ENCODE data around the gene CHRNG. TPM values are rescaled to one million over a fixed set of nuclear protein-coding genes. Genes with fewer than 3 reads are reported as not detected.
"Not testable (repeated sequence)": the region's sequence is repeated elsewhere in the genome, so short reads cannot be mapped to it uniquely, and the experiment has no call there.

The CHRNG gene
- polyA plus RNA-seq, 1 donor, result 1.5 TPM

DNA sequence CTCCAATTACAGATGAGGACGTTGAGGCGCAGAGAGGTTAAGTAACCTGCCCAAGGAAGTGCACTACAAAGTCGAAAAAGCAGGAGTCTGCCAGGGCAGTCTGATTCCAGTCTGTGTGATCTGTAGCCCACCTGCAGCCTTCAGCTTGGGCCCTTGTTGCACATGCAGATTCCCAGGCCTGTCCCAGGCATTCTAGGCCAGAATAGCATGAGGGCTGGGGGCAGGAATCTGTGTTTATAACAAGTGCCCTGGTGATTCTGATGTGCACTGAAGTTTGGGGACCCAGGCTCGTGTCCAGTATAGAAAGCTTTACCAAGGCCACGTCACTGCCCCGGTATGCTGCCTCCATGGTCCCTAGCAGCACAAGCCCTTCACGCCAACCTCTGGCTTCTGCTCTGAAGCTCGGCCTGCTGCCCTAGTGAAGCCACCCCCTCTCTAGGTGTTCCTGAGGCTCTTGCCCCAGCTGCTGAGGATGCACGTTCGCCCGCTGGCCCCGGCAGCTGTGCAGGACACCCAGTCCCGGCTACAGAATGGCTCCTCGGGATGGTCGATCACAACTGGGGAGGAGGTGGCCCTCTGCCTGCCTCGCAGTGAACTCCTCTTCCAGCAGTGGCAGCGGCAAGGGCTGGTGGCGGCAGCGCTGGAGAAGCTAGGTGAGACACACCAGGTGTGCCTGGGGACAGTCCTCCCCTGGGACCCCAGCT, 4.6 kb downstream of the CHRNG start:
- DNase-seq, result no peak

DNA sequence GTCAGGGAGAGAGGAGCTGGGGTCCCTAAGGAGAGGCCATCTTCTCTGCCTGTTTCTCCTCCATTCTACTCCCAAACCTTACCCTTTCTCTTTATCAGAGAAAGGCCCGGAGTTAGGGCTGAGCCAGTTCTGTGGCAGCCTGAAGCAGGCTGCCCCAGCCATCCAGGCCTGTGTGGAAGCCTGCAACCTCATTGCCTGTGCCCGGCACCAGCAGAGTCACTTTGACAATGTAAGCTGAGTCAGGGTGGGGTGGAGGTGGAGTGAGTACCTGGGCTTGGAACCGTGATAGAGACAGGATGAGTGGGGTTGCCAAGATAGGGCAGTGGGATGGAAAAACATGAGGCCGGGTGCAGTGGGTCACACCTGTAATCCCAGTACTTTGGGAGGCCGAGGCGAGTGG, 5.2 kb downstream of the CHRNG start:
- no peak for DNase-seq

DNA sequence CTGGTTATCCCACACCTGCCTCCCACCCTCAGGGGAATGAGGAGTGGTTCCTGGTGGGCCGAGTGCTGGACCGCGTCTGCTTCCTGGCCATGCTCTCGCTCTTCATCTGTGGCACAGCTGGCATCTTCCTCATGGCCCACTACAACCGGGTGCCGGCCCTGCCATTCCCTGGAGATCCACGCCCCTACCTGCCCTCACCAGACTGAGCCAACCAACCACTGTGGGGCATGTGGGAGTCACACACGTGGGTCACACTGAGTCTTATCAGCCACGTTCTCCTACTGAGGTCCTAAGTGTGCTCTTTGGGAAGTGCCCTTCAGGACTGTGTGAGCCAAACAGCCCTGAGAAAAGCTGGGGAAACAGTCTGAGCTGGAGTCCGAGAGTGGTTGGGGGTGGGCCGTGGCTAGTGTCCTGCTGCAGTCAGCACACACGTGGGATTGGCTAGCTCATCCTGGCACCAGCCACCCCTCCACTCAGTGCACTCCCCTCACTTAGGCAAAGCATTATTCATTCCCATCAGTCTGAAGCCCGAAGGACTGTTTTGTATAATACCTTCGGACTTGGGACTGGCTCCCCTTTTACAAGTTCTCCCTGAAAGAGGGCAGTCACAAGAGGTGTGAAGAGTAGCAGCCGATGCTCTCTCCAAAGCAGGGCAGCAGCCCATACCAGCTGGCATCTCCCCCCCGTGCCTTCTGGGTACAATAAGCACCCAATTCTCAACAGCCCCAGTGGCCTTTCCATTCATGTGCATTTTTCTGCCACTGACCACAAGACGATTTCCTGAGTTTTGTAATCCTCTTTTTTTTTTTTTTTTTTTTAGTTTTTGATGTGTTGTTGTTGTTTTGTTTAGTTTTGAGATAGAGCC, 6.3 kb downstream of the CHRNG start:
- DNase-seq, result no peak

GRCh38 chr2:232547991-232548390, 8.5 kb downstream of the CHRNG start:
- no peak for DNase-seq

- no peak for DNase-seq
Measured at GRCh38 chr2:232549655-232550353, 10.3 kb downstream of the CHRNG start.

DNA sequence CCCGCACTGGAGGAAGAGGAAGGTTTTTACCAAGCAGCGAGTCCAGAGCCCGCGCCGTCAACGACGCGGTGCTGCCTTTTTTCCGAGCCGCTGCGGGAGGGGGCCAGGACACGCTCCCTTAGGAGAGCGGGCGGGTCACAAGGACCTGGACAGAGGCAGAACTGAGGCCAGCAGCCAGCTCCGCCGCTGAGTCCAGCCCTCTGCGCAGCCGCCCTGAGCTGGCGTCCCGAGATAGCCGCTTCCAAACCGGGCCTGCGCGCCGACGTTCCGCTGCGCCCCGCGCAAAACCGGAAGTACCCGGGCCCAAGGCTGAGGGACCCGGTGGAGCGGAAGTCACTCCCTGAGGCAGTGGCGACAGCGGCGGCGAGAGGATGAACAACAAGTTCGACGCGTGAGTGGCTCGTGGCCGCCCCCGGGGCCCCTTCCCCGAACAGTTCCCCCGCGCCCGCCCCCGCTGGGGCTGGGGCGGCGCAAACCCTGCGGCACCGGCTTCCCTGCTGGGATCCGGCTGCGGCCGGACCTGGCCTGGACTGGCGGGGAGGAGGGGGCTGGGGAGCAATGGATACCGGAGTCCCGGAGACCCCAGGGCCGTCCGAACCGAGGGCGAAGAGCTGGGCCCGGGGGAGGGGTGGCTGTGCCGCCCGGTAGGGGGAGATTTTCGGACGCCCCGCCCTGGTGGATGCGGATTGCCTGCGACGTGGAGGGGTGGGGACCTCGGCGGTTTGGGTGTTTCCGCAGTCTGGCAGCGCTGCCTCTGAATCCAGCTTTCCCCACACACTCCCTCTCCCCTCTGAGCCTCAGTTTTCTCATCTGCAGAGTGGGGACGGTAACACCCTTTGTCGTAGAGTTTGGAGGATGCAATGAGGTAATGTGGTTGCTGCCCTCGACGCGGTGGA, 11.1 kb downstream of the CHRNG start, which contains the start of the genes EIF4E2 and TIGD1:
EIF4E2 (plus strand) TSS at position 336 of the 896 bp plus-strand sequence; CDS start at position 372, 36 bp downstream.
TIGD1 (minus strand) TSS at position 204 of the 896 bp plus-strand sequence. CDS start 675 bp downstream, outside the sequence.
- DNase-seq, result peak; percentile 94

DNA sequence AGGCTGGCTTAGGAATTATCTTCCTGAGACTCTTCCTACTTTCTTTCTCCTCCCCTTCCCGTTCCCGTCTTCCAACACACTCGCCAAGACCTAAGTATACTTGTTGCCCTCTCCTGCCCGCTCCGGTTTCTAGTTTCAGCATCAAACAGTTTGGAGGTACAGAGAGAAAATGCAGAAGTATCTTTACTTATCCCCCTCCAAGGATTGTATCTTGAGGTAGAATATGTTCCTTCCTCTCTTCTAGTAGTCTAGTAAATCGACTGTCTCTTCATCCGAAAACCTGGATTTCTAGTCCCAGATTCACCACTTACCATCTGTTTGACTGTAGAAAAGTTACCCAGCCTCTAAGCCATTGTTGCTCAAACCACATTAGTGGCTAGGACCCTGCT, 11.8 kb downstream of the CHRNG start:
- no peak for DNase-seq

- DNase-seq, result no peak
Measured at GRCh38 chr2:232551776-232552175, 12.3 kb downstream of the CHRNG start.

DNA sequence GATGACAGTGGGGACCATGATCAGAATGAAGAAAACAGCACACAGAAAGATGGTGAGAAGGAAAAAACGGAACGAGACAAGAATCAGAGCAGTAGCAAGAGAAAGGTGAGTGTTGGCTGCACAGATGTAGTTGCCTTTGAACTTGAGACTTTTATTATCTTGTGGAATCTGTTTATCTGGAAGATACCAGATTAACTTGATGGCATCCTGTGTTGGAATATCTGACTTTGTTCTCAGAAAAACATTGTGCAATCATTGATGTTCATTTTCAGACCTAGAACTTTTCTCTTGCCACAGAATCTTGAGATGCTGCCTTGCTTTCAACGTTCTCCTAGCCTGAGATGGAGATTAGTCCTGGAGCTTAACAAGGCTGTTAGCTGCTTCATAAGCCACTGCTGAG, 16.9 kb downstream of the CHRNG start:
- no peak for DNase-seq

GRCh38 chr2:232562515-232563151, 23.1 kb downstream of the CHRNG start:
- DNase-seq, result no peak

GRCh38 chr2:232563580-232563979, 24.1 kb downstream of the CHRNG start:
- no peak for DNase-seq

- no peak for DNase-seq
Measured at GRCh38 chr2:232567721-232568120, 28.2 kb downstream of the CHRNG start.

DNA sequence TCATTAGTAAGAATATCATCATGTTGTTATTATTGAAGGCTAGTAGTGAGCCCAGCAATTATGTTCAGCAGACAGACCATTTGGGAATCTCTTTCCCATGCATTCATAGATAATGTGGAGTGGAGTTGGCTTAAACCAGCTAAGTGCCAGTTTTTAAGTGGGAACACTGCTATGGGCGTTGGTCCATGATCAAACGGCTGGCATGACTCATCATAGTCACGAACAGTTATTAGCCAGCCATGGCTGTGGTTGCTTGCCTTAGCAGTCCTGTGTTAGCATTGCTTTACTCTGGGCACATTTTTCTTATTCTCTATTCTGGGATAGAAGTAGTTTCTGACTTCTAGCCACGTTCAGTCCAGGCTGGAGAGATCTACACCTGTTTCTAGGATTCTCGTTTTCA, 28.7 kb downstream of the CHRNG start:
- no peak for DNase-seq

DNA sequence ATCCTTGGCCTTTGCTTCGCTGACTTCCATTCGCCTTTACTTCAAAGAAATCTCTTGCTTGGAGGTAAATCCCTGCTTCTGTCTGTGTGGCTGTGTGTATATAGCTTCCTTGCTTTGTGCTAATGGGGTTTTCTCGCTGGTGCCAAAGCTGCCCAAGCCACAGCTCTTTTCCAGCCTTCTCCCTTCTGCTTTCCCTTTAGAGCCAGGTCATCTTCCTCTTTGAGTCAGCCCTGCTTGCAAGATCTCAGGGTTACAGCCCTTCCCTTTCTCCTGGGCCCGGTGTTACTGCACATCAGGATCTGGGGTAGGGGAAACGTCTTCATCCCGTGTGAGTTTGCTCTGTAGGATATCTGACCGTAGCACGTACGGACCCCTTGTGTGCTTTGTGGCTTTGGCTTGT, 30.0 kb downstream of the CHRNG start:
- DNase-seq, result no peak

- DNase-seq, result not testable (repeated sequence)
Measured at GRCh38 chr2:232570481-232570880, 31.0 kb downstream of the CHRNG start.

DNA sequence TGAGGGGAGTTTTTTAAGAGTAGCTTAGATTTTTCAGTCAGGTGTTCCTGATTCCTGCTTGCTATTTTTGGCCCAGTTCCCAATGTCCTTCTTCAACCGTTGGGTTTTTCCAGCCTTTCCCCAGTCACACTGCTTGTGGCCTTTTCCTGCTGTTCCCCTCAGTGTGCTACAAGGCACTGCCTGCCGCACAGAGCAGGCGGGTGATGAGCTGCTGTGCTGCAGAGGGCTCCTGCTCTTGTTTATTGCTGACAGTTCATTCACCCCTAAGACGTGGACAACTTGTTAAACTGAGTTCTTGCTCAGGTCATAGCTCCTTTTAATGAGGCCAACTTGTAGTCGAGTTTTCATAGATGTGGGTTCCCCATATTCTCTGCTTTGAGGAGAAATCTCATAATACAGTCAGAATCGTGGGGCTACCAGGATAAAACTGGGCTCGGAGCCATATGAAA, 31.6 kb downstream of the CHRNG start:
- DNase-seq, result no peak

DNA sequence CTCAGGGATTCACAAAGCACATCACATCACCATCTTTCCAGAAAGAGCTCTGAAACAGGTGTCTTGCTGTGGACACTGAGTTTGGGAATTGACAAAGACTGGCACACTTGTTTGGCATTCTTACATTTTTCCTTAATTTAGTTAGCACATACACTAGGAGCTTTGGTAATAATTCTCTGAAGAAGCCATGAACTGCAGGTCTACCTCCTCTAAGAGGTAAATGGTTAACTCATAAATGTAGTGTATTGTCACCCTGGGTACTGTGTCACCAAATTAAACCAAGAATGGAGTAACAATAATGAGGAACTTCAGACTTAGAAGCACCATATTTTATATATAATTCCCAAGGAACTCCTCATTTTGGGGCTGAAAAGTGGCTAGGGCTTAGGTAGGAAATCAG, 33.5 kb downstream of the CHRNG start:
- no peak for DNase-seq

- no peak for DNase-seq
Measured at GRCh38 chr2:232573771-232574435, 34.4 kb downstream of the CHRNG start.

- DNase-seq, result no peak
Measured at GRCh38 chr2:232574674-232575403, 35.3 kb downstream of the CHRNG start.

GRCh38 chr2:232575404-232575746, 35.9 kb downstream of the CHRNG start:
- DNase-seq, result no peak

Data from left kidney (tissue), 2 donors.